ENCODE measurements around the gene CLCN3. TPM values are rescaled to one million over a fixed set of nuclear protein-coding genes. Genes with fewer than 3 reads are reported as not detected.
A peak's percentile ranks its signal among the peaks of the same experiment; 100 is the strongest.

Gene CLCN3
- total RNA-seq, 1 experiment from 2014 or later = 56.0 TPM

- TF ChIP-seq CTCF (IDR thresholded peaks at IDR 0.05; ENCODE audit: unreplicated experiment) = no peak
- Mint-ChIP-seq H3K36me3 (ENCODE audit: insufficient read depth, unreplicated experiment) (peaks cover 20% of the 10 kb centered on the region), H3K4me3 (ENCODE audit: unreplicated experiment) (no peak overlapping the region), H3K4me1 (ENCODE audit: insufficient read depth, unreplicated experiment) (peaks cover 12% of the 10 kb centered on the region), H3K27me3 (ENCODE audit: insufficient read depth, unreplicated experiment) (no peaks in the 10 kb centered on the region), H3K27ac (ENCODE audit: low read depth, unreplicated experiment) (no peak overlapping the region), H3K9me3 (ENCODE audit: unreplicated experiment) (no peaks in the 10 kb centered on the region)
- no peak for DNase-seq (ENCODE audit: unreplicated experiment)
- intact Hi-C loops (cut with micrococcal nuclease) = no loop called here
- POLR2A ChIA-PET = interaction anchor here (1.0 to 10.3 kb wide), 4 partner anchors 40 to 93 kb away, joined by 3 to 303 read pairs (median 63); partner anchors contain the start of genes CLCN3, HPF1 and NEK1
- no TSS peak for BruUV-seq (replicated peaks)
- CTCF ChIA-PET = interaction anchor here (1.6 kb wide), 1 partner anchor 45 kb away, joined by 5 read pairs; no protein-coding TSS in a partner anchor
Measured at GRCh38 chr4:169664615-169665014, 44.2 kb downstream of the CLCN3 start.

GRCh38 chr4:169665046-169665737 lies 44.8 kb downstream of the CLCN3 start:
- H3K9me3 Mint-ChIP-seq (ENCODE audit: unreplicated experiment) = no peaks in the 10 kb centered on the region
- POLR2A ChIA-PET = interaction anchor here (0.6 to 10.3 kb wide), 7 partner anchors 9 to 135 kb away, joined by 3 to 303 read pairs (median 4); partner anchors contain the start of genes CLCN3 and NEK1
- H3K4me3 Mint-ChIP-seq (ENCODE audit: unreplicated experiment) = no peak overlapping the region
- peaks cover 17% of the 10 kb centered on the region for H3K36me3 Mint-ChIP-seq (ENCODE audit: insufficient read depth, unreplicated experiment)
- peaks cover 12% of the 10 kb centered on the region for H3K4me1 Mint-ChIP-seq (ENCODE audit: insufficient read depth, unreplicated experiment)
- no peak for TF ChIP-seq CTCF (IDR thresholded peaks at IDR 0.05; ENCODE audit: unreplicated experiment)
- CTCF ChIA-PET = no interaction called here
- DNase-seq (ENCODE audit: unreplicated experiment) = no peak
- no TSS peak for BruUV-seq (replicated peaks)
- no peaks in the 10 kb centered on the region for H3K27me3 Mint-ChIP-seq (ENCODE audit: insufficient read depth, unreplicated experiment)
- H3K27ac Mint-ChIP-seq (ENCODE audit: low read depth, unreplicated experiment) = peak overlapping the region; percentile 9
- intact Hi-C loops (cut with micrococcal nuclease) = no loop called here

- CTCF ChIA-PET = interaction anchor here (0.6 to 0.7 kb wide), 2 partner anchors 13 to 39 kb away, joined by 3 read pairs; no protein-coding TSS in a partner anchor
- Mint-ChIP-seq H3K4me3 (ENCODE audit: unreplicated experiment) (no peak overlapping the region), H3K27ac (ENCODE audit: low read depth, unreplicated experiment) (no peak overlapping the region), H3K27me3 (ENCODE audit: insufficient read depth, unreplicated experiment) (no peaks in the 10 kb centered on the region), H3K4me1 (ENCODE audit: insufficient read depth, unreplicated experiment) (peaks cover 6% of the 10 kb centered on the region), H3K36me3 (ENCODE audit: insufficient read depth, unreplicated experiment) (peaks cover 19% of the 10 kb centered on the region), H3K9me3 (ENCODE audit: unreplicated experiment) (no peaks in the 10 kb centered on the region)
- no peak for TF ChIP-seq CTCF (IDR thresholded peaks at IDR 0.05; ENCODE audit: unreplicated experiment)
- POLR2A ChIA-PET = interaction anchor here (0.6 to 0.9 kb wide), 3 partner anchors 48 to 1702 kb away, joined by 3 read pairs; partner anchors contain the start of gene CLCN3
- no TSS peak for BruUV-seq (replicated peaks)
- DNase-seq (ENCODE audit: unreplicated experiment) = no peak
- intact Hi-C loops (cut with micrococcal nuclease) = no loop called here
Measured at GRCh38 chr4:169668069-169668721, 47.8 kb downstream of the CLCN3 start.

GRCh38 chr4:169675825-169676224 lies 55.4 kb downstream of the CLCN3 start:
- no peaks in the 10 kb centered on the region for H3K27me3 Mint-ChIP-seq (ENCODE audit: insufficient read depth, unreplicated experiment)
- no peak overlapping the region for H3K27ac Mint-ChIP-seq (ENCODE audit: low read depth, unreplicated experiment)
- ChIA-PET CTCF (interaction anchor here (0.6 kb wide), 2 partner anchors 42 to 60 kb away, joined by 3 to 5 read pairs; no protein-coding TSS in a partner anchor), POLR2A (interaction anchor here (0.7 to 2.6 kb wide), 4 partner anchors 14 to 17 kb away, joined by 3 to 13 read pairs (median 4); no protein-coding TSS in a partner anchor)
- no peaks in the 10 kb centered on the region for H3K4me1 Mint-ChIP-seq (ENCODE audit: insufficient read depth, unreplicated experiment)
- H3K36me3 Mint-ChIP-seq (ENCODE audit: insufficient read depth, unreplicated experiment) = peaks cover 23% of the 10 kb centered on the region
- intact Hi-C loops (cut with micrococcal nuclease) = no loop called here
- H3K4me3 Mint-ChIP-seq (ENCODE audit: unreplicated experiment) = no peak overlapping the region
- H3K9me3 Mint-ChIP-seq (ENCODE audit: unreplicated experiment) = no peaks in the 10 kb centered on the region
- no peak for TF ChIP-seq CTCF (IDR thresholded peaks at IDR 0.05; ENCODE audit: unreplicated experiment)
- BruUV-seq (replicated peaks) = no TSS peak
- no peak for DNase-seq (ENCODE audit: unreplicated experiment)

Measured in MCF 10A (cell line).